Psoas muscle (tissue), 8 donors: Measurements from ENCODE around the gene INAFM2. TPM values are rescaled to one million over a fixed set of nuclear protein-coding genes. Genes with fewer than 3 reads are reported as not detected.
A peak's percentile ranks its signal among the peaks of the same experiment; 100 is the strongest.

Source experiments
- ATAC-seq, 4 donors: fragments of 200-7000 bp; cut with Tn5 transposase; one replicate each; pipeline ENCODE4 v1.9.1; 2020; ENCODE audit warnings: moderate library complexity in 3 of 4, mild to moderate bottlenecking in 2 of 4
- DNase-seq, 2 donors: peaks; one replicate each; pipeline ENCODE4 v3.0.0-alpha.2; 2020
- H3K27ac ChIP-seq: fragments of 200-600 bp; one replicate; pipeline ENCODE4 v1.8.0; 2022
- H3K27me3 ChIP-seq, 3 donors: fragments of 200-600 bp in 1 of 3; one replicate each; pipeline versions ENCODE4 v1.6.1 to v1.8.0; 2013 to 2022; ENCODE audit warnings: low read length in 2 of 3, mild to moderate bottlenecking in 2 of 3, moderate library complexity in 1 of 3; ENCODE audit not compliant: insufficient read depth in 3 of 3
- H3K36me3 ChIP-seq, 2 donors: fragments of 200-600 bp in 1 of 2; one replicate each; pipeline versions ENCODE4 v1.6.1 to v1.8.0; 2013 to 2022; ENCODE audit warnings: low read depth in 1 of 2, mild to moderate bottlenecking in 1 of 2, moderate library complexity in 1 of 2; ENCODE audit not compliant: insufficient read depth in 1 of 2
- H3K4me1 ChIP-seq: fragments of 200-600 bp; one replicate; pipeline ENCODE4 v1.8.0; 2022
- H3K4me3 ChIP-seq: fragments of 200-600 bp; one replicate; pipeline ENCODE4 v1.8.0; 2022; ENCODE audit warnings: mild to moderate bottlenecking
- H3K9me3 ChIP-seq: fragments of 200-600 bp; one replicate; pipeline ENCODE4 v1.8.0; 2022
- WGBS, 3 donors: extraction: QIAGEN DNeasy Blood & Tissue Kit; methylation state at CpG; one replicate each; pipeline versions ENCODE4 v1.1.6 to v1.1.7; 2013; 5-methylcytosine and 5-hydroxymethylcytosine counted together
- intact Hi-C, 2 donors: fragments of 100-400 bp; cut with DNase I; formaldehyde crosslinking; loops; one replicate each; pipeline versions ENCODE4 v1.11.0 to v1.14.2; 2022
- polyA plus RNA-seq, 3 donors: library from polyadenylated mRNA; stranded (reverse); fragments of 200-250 nt; gene quantifications; one replicate each; pipeline ENCODE4 v1.2.3, GENCODE V29; 2013
- total RNA-seq, 4 donors: library from RNA; stranded (reverse); fragmentation: NEBNext Ultra II Directional in 2 of 4; extraction: Animal tissue kit (Norgen Biotek cat#: 25700) in 2 of 4; gene quantifications; one replicate each; pipeline versions ENCODE4 v1.2.1 to v1.2.4, GENCODE V29; 2021 to 2023
- TF ChIP-seq, protein P1 (sequence below): fragments of 200-600 bp; IDR thresholded peaks from one replicate; pipeline ENCODE4 v1.8.0; 2022; ENCODE audit warnings: antibody characterized with exemption
- donor health status: healthy with polysubstance abuse.
- donor health status: DM: no; HTN: no; CAD: no; lungs with moderate emphysema.
- donor health status: Bipolar disorder and iron deficiency.
- donor health status: healthy.
- donor health status: DM: yes; HTN: yes; CAD: no.
- donor health status: DM: no; HTN: no; CAD: no.
- donor health status: DM: no; HTN: no; CAD: no.
- donor health status: DM: yes; HTN: yes; CAD: no.

INAFM2 gene
- total and polyA plus RNA-seq, 7 donors: 5.8 to 32.4 (median 22.3) TPM

DNA sequence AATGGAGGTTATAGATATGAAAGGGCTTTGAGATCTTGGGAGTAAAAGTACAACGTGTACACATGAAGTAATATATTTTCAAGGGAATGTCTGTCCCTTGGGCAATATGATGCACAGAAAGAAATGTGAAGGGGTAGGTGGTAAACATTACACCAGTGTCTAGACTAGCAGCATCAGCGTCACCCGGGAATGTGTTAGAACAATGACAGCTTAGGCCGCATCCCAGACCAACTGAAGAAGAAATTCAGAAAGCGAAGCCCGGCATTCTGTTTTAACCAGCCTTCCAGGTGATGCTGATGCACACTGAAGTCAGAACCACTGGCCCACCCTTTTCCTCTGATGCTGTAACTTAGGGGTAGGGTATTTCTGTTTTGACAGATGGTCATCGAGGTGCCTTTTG is 6.3 kb downstream of the INAFM2 start:
- DNase-seq (no peak), ATAC-seq (peak in 1 of 4 donors; percentile 4)
- intact Hi-C loops: no loop called here
- 68 to 85% (median 77%) methylated on average over 7 of the region's 7 CpGs for WGBS, 3 donors
- no peak overlapping the region for H3K4me3 ChIP-seq
- no peaks in the 10 kb centered on the region for H3K27me3 ChIP-seq
- H3K4me1 ChIP-seq: peaks cover 69% of the 10 kb centered on the region
- H3K9me3 ChIP-seq: no peaks in the 10 kb centered on the region
- TF ChIP-seq, protein P1, sequence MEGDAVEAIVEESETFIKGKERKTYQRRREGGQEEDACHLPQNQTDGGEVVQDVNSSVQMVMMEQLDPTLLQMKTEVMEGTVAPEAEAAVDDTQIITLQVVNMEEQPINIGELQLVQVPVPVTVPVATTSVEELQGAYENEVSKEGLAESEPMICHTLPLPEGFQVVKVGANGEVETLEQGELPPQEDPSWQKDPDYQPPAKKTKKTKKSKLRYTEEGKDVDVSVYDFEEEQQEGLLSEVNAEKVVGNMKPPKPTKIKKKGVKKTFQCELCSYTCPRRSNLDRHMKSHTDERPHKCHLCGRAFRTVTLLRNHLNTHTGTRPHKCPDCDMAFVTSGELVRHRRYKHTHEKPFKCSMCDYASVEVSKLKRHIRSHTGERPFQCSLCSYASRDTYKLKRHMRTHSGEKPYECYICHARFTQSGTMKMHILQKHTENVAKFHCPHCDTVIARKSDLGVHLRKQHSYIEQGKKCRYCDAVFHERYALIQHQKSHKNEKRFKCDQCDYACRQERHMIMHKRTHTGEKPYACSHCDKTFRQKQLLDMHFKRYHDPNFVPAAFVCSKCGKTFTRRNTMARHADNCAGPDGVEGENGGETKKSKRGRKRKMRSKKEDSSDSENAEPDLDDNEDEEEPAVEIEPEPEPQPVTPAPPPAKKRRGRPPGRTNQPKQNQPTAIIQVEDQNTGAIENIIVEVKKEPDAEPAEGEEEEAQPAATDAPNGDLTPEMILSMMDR: no peak
- no peak overlapping the region for H3K27ac ChIP-seq
- H3K36me3 ChIP-seq: peaks cover 0 to 20% of the 10 kb centered on the region in 2 donors

DNA sequence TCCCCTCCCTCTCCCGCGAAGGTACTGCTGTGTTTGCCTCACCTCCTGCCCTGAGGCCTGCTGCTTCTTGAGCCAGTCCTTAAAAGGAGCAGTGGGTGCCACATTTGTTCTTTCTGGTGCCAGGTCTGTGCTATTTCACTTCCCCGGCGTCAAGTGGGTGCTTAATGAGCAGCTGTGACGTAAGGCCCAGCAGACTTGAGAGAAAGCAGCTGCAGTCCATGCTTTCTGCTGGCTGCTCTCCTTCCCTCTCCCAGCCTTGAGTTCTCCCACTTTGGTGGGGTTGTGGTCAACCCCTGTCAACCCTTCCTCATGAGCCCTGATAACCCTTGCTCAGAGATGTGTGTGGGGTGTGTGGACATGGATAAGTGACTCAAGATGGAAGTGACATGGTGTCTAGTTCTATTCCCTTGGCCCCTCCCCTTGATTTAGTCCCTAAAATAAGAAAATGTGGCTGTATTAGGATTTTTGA is 6.9 kb downstream of the INAFM2 start:
- H3K27ac ChIP-seq: no peak overlapping the region
- 46 to 54% (median 47%) methylated on average over 5 of the region's 5 CpGs for WGBS, 3 donors
- ATAC-seq (peak; percentile 13 to 30 (median 26)), DNase-seq (no peak)
- no peak overlapping the region for H3K4me3 ChIP-seq
- TF ChIP-seq, protein P1: no peak
- peaks cover 72% of the 10 kb centered on the region for H3K4me1 ChIP-seq
- no peaks in the 10 kb centered on the region for H3K9me3 ChIP-seq
- H3K36me3 ChIP-seq: peaks cover 0 to 26% of the 10 kb centered on the region in 2 donors
- H3K27me3 ChIP-seq: no peaks in the 10 kb centered on the region
- intact Hi-C loops: no loop called here

DNA sequence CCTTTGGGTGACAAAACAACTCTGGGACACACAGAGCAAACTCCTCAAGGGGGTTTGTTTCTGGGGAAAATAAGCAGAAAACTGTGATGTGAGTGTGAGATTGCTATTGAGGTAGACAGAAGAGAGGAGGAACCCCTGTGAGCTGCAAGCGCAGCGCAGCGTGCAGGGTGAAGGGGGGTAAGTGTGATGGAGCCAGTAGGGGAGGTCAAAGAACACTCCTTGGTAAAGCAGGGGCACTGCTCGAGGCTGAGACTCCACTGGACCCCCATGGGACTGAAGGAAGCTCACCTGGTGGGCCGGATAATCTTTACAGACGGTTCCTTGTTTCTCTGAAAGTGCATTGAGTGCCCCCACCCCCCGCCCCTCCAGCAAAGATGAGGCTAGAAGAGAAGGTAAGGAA is 7.5 kb downstream of the INAFM2 start:
- peaks cover 72% of the 10 kb centered on the region for H3K4me1 ChIP-seq
- ATAC-seq (peak in 2 of 4 donors; percentile 16 to 21), DNase-seq (no peak)
- peaks cover 0 to 32% of the 10 kb centered on the region in 2 donors for H3K36me3 ChIP-seq
- TF ChIP-seq, protein P1: no peak
- intact Hi-C loops: no loop called here
- 68 to 92% (median 80%) methylated on average over 7 of the region's 7 CpGs for WGBS, 3 donors
- no peaks in the 10 kb centered on the region for H3K9me3 ChIP-seq
- no peak overlapping the region for H3K27ac ChIP-seq
- no peak overlapping the region for H3K4me3 ChIP-seq
- no peaks in the 10 kb centered on the region for H3K27me3 ChIP-seq

DNA sequence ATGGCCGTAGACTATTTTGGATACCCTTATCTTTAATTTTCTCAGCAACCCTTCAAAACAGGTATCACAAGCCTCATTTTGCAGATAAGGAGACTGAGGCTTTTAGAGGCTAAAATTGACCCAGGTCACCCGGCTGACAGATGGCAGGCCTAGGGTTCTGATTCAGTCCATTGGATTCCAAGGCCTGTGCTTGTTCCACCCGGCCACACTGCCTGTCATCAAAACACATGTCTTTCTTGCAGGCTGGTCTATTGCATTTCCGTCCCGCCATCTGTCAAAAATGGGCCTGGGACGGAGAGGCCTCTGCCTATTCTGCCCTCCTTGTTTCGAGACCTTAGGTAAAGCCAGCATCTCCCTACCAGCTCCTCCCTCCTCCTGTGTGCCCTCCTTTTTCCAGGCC is 8.1 kb downstream of the INAFM2 start:
- WGBS, 3 donors: 71 to 87% (median 79%) methylated on average over 7 of the region's 7 CpGs
- Histone ChIP-seq H3K9me3 (no peaks in the 10 kb centered on the region), H3K4me1 (peaks cover 70% of the 10 kb centered on the region), H3K27me3 (no peaks in the 10 kb centered on the region), H3K36me3 (peaks cover 0 to 36% of the 10 kb centered on the region in 2 donors), H3K27ac (peak overlapping the region; percentile 27), H3K4me3 (no peak overlapping the region)
- intact Hi-C loops: no loop called here
- DNase-seq: no peak
- ATAC-seq: peak in 3 of 4 donors; percentile 36 to 54 (median 51)
- TF ChIP-seq, protein P1: no peak
